Measurements from ENCODE around the gene WNT7B.

The WNT7B gene

DNA sequence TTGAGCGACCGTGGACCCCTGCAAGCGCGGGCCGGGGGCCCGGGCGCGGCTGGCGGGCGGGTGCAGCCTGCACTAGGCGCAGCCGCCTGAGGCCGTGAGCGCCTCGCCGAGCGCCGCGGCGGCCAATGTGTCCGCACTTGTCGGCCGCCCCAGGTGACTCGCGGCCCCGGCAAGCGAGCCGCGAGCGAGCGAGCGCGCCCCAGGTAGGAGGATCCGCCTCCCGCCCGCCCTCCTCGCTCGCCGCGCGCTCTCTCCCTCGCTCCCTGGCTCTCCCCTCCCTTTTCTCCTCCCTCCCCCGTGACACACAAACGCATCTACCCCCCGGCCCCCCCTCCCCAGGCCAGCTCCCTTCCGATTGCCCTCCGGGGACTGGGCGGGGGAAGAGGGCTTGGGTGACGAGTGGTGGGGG is at the start of gene WNT7B:
Gene WNT7B, minus strand, starts transcription at position 160 of the 409 bp plus-strand sequence. CDS start 408 bp downstream, outside the sequence.
- no peak for DNase-seq (ENCODE audit: low read depth in 2 of 2)

DNA sequence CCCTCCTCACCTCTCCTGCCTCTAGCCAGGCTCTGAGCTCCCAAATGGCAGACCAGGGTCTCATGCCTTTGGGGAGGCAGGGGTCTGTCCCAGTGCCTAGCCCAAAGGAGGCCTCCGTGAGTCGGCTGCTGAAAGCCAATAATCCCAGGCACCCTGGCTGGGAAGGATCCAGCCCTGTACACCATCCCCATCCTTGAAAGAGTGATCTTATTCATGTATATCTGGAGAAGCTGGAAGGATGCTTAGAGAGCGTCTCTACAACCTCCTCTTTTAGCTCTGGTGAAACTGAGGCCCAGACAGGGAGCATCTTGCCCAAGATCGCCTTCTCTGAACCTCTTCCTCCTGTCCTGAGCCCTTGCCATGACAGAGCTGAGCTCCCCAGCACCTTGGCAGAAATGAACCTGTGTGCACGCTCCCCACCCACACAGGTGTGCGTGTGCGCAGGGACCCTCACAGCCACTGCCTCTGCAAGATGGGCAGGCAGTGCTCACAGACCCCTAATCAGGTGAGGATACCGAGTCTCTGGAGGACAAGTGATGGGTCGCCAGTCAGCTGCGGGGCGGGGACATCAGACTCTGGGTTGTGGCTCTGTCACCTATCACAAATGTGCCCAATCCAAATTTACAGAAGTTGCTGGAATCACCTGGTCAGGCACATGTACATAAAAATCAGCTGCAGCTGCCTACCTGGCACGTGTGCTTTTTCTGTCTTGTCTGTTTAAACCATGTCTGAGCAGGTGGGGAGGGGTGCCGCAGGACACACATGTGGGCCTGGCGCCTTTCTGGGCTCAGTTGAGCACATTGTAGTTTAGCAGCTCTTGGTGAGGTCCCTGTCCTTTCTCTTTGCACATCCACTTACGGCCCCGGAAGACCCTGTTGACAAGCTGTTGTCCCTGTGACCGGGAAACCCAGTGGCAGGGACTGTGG is 49.3 kb upstream of the WNT7B start:
- DNase-seq (ENCODE audit: low read depth in 2 of 2), result no peak

GRCh38 chr22:46025225-46025972 is 48.4 kb upstream of the WNT7B start:
- DNase-seq (ENCODE audit: low read depth in 2 of 2), result no peak

DNA sequence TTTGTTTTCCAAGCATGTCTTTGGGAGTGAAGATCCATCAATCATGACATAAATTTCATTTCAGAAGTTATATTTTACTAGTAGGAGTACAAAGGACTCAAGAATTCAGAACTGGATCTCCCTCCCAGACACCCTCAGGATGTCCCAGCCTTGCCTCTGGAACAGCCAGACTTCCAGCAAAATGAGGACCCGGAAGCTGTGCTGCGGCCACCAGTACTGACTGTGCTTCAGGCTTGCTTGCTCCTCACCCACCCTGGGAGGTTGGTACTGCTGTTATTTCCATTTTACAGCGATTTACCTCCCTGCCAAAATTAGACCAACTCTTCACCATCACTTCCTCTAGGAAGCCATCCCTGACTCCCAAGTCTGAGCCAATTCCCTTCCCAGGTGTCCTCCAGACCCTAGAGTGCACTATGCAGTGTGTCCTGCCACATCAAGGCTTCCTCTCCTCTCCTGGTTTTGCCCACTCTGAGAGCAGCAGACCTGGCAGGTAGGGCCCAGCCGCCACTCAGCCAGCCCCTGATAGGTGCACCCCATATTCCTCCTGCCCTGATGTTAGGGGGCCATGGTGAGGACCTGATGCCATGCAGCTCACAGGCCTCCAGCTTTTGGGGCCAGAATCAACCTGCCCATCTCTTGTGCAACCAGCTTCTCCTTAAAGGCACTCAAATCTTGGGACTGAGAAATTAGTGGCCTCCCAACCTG is 47.3 kb upstream of the WNT7B start:
- no peak for DNase-seq (ENCODE audit: low read depth in 2 of 2)

DNA sequence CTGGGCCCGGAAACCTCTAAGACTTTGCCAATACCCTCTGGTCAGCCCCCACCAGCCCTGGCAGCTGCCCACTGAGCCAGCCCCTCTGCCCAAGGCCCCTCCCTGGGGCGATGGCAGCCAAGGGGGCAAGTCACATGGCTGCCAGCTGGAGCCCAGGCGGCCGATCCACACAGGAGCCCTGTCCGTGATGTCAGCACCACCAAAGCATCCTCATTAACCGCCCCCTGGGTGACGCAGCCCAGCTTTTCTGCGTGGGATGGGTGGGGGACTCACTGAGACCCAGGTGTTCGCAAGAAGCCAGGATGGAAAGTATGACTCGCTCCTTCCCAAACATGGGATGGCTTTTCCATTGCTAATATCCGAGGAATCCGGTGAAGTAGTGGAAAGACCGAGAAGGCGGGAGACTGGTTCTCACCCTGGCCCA is 46.6 kb upstream of the WNT7B start:
- no peak for DNase-seq (ENCODE audit: low read depth in 2 of 2)

GRCh38 chr22:46022881-46023512 is 46.0 kb upstream of the WNT7B start:
- DNase-seq (ENCODE audit: low read depth in 2 of 2), result no peak

DNA sequence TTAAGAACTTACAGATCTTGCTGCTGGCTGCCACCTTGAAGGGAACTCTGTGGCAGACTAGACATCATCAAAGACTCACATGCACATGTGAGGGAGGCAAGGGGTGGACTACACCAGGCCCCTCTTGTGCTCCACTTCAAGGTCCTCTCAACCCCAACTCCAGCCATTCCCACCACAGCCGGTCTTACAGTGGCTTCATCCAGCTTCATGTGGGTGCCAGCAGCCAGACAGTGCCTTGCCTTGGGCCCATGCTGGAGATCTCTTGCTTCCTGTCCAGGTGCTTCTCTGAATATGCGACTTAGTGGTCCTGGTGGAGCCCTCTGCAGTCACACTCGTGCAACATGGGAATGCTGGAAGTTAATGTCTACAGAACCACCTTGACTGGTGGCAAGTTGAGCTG is 44.6 kb upstream of the WNT7B start:
- DNase-seq (ENCODE audit: low read depth in 2 of 2), result no peak

- no peak for DNase-seq (ENCODE audit: low read depth in 2 of 2)
These were observed 42.4 kb upstream of the WNT7B start for GRCh38 chr22:46019351-46019750.

- no peak for DNase-seq (ENCODE audit: low read depth in 2 of 2)
These were observed 41.9 kb upstream of the WNT7B start for GRCh38 chr22:46018859-46019258.

DNA sequence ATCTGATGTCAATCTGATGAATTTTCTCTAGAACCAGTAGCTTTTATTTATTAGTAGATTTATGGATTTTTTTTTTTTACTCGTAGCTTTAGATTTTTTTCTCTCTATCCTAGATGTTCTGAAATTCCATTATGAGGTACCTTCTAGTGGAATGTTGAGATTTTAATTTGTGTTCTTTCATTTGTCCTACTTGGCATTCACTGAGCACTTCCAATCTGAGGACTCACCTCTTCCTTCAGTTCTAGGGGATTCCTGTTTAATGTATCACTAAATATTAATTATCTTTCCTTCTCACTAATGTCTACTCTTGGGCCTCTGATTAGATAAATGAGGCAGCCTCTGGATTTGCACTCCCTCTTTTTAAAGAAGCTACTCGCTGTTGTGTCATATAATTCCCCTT is 40.2 kb upstream of the WNT7B start:
- no peak for DNase-seq (ENCODE audit: low read depth in 2 of 2)

DNA sequence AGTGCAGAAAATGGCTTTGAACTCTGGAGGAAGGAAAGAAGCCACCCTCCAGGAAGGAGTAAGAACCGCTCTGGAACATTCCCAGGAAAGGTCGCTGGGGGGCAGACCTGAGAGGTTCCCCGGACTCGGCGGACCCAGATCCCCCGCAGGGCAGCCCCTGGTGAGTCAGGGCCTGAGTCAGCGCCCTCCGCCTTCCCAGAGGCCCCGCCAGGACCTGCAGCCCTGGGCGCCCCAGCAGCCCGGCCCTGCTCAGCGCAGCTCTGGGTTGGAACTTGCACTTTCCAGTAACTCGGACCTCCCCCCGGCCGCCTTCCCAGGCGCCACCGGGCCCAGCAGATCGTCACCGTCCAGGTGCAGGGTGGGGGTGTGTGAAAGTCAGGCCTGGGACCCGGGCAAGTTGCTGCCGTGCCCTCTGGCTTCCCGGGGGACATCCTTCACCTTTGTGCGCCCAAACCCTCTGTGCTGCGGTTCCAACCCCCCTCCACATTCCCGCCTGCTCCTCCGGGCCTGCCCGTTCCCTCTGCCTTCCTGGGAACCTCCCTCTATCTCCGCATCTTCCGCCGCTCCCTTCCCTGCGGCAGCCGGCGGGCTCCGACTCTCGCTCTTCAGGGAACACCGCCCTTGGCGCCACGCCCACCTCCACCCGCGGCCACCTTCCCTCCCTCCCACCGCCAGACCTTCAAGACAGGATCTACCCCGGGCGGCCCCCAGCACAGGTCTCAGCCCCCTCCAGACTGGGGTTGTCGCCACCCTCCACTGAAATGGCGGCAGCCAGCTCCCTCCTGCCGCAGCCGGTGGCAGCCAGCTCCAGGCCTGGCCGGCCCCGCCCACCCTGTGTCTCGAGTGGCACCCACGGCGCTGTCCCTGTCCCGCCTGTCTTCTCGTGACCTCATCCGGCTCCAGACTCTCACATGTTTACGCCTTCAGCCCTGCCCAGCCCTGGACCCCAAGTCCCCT is 36.8 kb upstream of the WNT7B start:
- DNase-seq (ENCODE audit: low read depth in 2 of 2), result peak; percentile 91 to 92

DNA sequence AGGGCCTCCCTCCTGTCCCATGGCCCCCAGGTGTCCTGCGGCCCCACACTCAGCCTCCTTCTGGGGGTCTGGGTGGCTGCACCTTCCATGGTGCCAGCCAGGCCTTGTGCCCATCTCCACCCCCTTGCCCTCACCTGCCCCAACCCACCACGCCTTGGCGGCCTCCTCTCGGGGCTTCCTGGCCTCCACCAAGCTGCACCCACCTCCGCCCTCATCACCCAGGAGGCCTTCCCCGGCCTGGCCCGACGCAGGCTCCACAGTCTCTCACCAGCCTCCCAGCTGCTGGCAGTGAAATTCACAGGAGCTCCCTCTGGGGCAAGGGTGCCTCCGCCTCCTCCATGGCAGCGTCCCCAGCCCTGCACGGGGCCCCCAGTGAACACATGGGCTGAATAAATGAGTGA is 35.9 kb upstream of the WNT7B start:
- no peak for DNase-seq (ENCODE audit: low read depth in 2 of 2)

DNA sequence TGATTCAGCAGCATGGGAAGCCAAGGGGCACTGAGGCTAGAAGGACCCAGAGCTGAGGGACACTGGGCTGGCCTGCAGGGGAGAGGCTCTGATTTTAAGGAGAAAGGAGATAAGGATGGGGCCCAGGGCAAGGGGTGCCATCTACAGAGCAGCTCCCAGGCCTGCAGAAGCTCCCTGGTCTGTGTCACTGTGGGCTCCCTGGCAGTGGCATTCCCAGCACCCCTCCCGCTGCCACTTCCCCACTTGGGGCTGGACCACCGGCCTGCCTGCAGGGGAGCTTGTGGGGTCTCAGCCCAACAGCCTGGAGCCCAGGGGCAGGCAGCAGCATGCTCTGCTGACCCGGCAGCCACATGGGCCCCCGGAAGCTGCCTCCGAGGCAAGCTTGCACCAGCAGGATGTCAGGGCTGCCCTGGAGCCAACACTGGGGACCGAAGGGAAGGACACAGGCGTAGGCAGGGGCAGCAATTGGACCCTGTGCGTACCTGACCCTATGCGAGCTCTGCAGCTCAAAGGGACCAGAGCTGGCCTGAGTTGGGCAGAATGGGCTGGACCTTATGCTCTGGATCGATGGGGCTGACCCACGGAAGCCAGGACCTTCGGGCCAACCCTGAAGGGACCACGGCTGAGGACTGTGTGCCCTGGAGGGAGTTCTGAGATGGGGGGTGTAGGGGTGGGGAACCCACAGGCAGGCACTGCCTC is 35.4 kb upstream of the WNT7B start:
- no peak for DNase-seq (ENCODE audit: low read depth in 2 of 2)

DNA sequence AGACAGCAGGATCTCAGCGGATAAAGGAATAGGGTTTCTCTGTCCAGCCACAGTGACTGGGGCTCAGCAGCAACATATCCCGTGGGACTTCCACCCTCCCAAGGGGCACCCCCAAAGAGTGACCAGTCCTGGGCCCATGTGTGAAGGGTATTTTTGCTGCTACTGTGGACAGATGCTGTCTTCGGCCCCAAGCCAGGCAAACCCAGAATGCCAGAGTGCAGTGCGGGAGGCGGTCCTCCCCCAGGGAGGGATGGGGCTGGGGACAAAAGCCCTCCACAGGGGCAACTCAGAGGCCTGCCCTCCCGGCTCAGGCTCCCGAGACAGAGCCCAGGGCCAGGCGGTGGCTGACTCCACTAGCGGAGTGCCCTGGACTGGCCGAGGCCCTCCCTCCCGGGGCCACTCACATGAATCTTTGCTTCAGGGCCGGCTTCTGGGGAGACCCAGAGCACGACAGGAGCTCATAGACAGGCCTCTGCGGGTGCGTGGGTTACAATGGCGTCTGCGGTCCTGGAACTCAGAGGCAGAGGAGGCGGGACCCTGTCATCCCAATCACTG is 34.7 kb upstream of the WNT7B start:
- no peak for DNase-seq (ENCODE audit: low read depth in 2 of 2)

DNA sequence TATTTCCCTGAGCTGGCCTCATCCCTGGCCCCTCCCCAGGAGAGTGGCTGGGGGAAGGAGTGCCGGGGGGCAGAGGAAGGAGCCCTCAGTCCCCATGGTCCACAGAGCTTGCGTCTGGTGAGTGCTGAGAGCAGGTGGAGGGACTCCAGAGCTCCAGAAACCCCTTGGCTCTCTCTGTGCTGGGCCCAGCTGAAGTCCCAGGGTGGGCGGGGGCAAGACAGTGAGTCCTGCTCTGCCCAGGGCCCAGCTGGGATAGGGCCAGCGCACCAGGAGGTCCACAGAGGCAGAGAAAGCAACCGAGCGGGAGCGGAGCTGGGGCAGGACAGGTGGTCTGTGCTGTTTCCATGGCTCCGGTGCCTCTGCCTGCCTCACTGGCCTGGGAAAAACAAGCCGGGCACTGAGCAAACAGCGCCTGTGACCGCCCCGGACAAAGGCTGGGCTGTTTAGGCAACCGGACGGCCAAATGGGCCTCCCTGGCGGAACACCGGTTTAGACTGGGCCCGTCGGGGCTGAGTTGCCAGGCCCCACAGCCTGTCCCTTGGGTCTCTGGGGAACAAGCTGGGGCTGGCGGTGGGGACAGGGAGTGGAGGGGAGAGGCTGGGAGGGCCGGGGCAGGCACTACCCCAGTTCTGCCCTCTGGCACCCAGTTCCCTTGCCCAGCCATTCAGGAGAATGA is 34.1 kb upstream of the WNT7B start:
- no peak for DNase-seq (ENCODE audit: low read depth in 2 of 2)

- DNase-seq (ENCODE audit: low read depth in 2 of 2), result no peak
These were observed 33.4 kb upstream of the WNT7B start for GRCh38 chr22:46010207-46010867.

- DNase-seq (ENCODE audit: low read depth in 2 of 2), result no peak
These were observed 32.8 kb upstream of the WNT7B start for GRCh38 chr22:46009730-46010129.

DNA sequence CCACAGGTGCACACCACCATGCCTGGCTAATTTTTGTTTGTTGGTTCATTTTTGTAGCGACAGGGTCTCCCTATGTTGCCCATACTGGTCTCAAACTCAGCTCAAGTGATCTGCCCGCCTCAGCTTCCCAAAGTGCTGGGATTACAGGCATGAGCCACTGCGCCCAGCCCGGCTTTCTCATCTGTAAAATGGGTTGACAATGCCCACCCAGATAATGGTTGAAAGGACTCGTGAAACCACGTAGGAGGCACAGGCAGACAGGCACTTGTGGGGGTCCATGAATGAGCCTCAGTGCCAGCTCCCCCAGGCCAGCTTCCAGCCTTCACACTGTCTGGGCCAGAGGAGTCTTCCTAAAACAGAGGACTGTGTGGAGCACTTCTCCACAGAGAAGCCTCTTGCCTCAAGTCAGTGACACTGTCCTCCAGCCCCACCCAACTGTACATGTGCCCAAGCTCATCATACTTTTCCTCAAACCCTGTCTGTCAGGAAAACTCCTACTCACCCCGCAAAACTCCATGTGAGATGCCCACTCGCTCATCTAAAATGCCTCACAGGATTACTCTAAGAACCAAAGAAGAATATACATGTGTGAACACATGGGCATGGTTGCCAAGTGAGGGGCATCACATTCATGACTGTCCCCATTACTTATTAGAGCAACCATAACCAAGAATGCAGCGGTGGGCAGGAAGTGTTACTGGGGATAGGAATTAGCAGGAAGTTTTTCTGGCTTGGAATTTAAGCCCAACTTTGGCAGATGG is 32.1 kb upstream of the WNT7B start:
- no peak for DNase-seq (ENCODE audit: low read depth in 2 of 2)

Measured in activated CD4-positive, alpha-beta T cell treated with anti-CD3 and anti-CD28 coated beads for 24 hours (primary cell).